ENCODE data around the gene LSS.

- no peak for TF ChIP-seq CTCF (IDR thresholded peaks at IDR 0.05)
- TF ChIP-seq POLR2A (IDR thresholded peaks at IDR 0.05): no peak
These were observed 85.7 kb downstream of the LSS start for GRCh38 chr21:46142582-46143473.

Data from Peyer's patch (tissue), 4 donors.